Endothelial cell of umbilical vein (primary cell): Measurements from ENCODE around the gene CCDC12. TPM values are rescaled to one million over a fixed set of nuclear protein-coding genes. Genes with fewer than 3 reads are reported as not detected.

Source experiments
- BruUV-seq: library from RNA; stranded (reverse); fragments of 400-500 nt; replicated peaks from 2 replicates; lab custom pipeline; 2021; lab: Mats Ljungman, UMichigan
- CTCF ChIA-PET: fragments of 300-600, 350-600 bp; sonication (Branson Sonifier 250); formaldehyde crosslinking; loops from one replicate; lab custom pipeline; 2021; ENCODE audit warnings: antibody characterized with exemption, inconsistent platforms; lab: Charles Lee
- POLR2A ChIA-PET: fragments of 300-600, 350-600 bp; sonication (Branson Sonifier 250); formaldehyde crosslinking; loops from one replicate; lab custom pipeline; 2021; ENCODE audit warnings: antibody characterized with exemption, inconsistent platforms; lab: Charles Lee
- DNase-seq: peaks from one replicate; pipeline ENCODE4 v3.0.0-alpha.2; 2011; ENCODE audit warnings: low read depth, low spot score
- FAIRE-seq: peaks from 2 replicates; lab custom pipeline; 2011; peaks lifted over from hg19 to GRCh38; lab: Jason Lieb, UNC
- H2AFZ ChIP-seq: 2 replicates; pipeline ENCODE4 v1.6.0; 2012; ENCODE audit warnings: low read depth, low read length, control low read depth, inconsistent platforms
- H3K27ac ChIP-seq: 2 replicates; pipeline ENCODE4 v1.5.1; 2011; ENCODE audit warnings: low read depth, mild to moderate bottlenecking, control low read depth, low read length, moderate library complexity; ENCODE audit not compliant: insufficient read depth
- H3K27me3 ChIP-seq, 2 experiments: 2 replicates each; pipeline versions ENCODE4 v1.6.0 to v1.6.1; 2011; ENCODE audit warnings: low read length in 2 of 2, mixed read lengths in 1 of 2; ENCODE audit not compliant: control insufficient read depth in 2 of 2, insufficient read depth in 2 of 2
- H3K36me3 ChIP-seq, 2 experiments: 2 replicates in 1 of 2; 3 replicates in 1 of 2; pipeline ENCODE4 v1.5.1; 2011; ENCODE audit warnings: low read length in 2 of 2, mild to moderate bottlenecking in 1 of 2, moderate library complexity in 1 of 2; ENCODE audit not compliant: control insufficient read depth in 2 of 2, insufficient read depth in 2 of 2; ENCODE audit errors: extremely low read depth in 1 of 2
- H3K4me1 ChIP-seq: 3 replicates; pipeline ENCODE4 v1.5.1; 2011; ENCODE audit warnings: mild to moderate bottlenecking, low read length; ENCODE audit not compliant: control insufficient read depth, insufficient read depth; ENCODE audit errors: extremely low read depth
- H3K4me2 ChIP-seq: 2 replicates; pipeline ENCODE4 v1.6.1; 2011; ENCODE audit warnings: low read length, control low read depth, mixed read lengths; ENCODE audit not compliant: insufficient read depth
- H3K4me3 ChIP-seq, 3 experiments: fragments of 200-600 bp in 1 of 3; sonication (generic), shearing (Covaris generic) in 1 of 3; replicated peaks in 1 of 3; 2 replicates each; pipeline ENCODE4 v1.5.1; 2011 to 2016; ENCODE audit warnings: control low read depth in 3 of 3, low read length in 3 of 3, mild to moderate bottlenecking in 2 of 3, inconsistent platforms in 1 of 3, low read depth in 1 of 3, moderate library complexity in 1 of 3; ENCODE audit not compliant: insufficient read depth in 1 of 3
- H3K79me2 ChIP-seq: 2 replicates; pipeline ENCODE4 v1.6.0; 2012; ENCODE audit warnings: low read length, inconsistent platforms; ENCODE audit not compliant: control insufficient read depth, insufficient read depth
- H3K9ac ChIP-seq: replicated peaks from 2 replicates; pipeline ENCODE3; 2011; ENCODE audit warnings: low read length, control low read depth; ENCODE audit not compliant: insufficient read depth; ENCODE audit errors: extremely low read depth
- H3K9me1 ChIP-seq: replicated peaks from 3 replicates; pipeline ENCODE4 v1.6.0; 2011; ENCODE audit warnings: mild to moderate bottlenecking, low read length; ENCODE audit not compliant: control insufficient read depth, insufficient read depth; ENCODE audit errors: extremely low read depth
- H3K9me3 ChIP-seq: replicated peaks from 2 replicates; pipeline ENCODE4 v1.5.1; 2012; ENCODE audit warnings: low read length, inconsistent platforms; ENCODE audit not compliant: control insufficient read depth, insufficient read depth
- H4K20me1 ChIP-seq: replicated peaks from 2 replicates; pipeline ENCODE3; 2011; ENCODE audit warnings: mild to moderate bottlenecking, low read length; ENCODE audit not compliant: control insufficient read depth, insufficient read depth; ENCODE audit errors: extremely low read depth
- CTCF ChIP-seq, 2 donors: IDR thresholded peaks; 1 replicate in 1 of 2; 2 replicates in 1 of 2; pipeline ENCODE4 v1.5.1; 2011; ENCODE audit warnings: low read length in 2 of 2, mild to moderate bottlenecking in 2 of 2, moderate library complexity in 2 of 2, control low read depth in 1 of 2, inconsistent platforms in 1 of 2, low read depth in 1 of 2; ENCODE audit not compliant: insufficient read depth in 1 of 2; ENCODE audit errors: extremely low read depth in 1 of 2
- EZH2 ChIP-seq: IDR thresholded peaks from 2 replicates; pipeline ENCODE4 v1.6.1; 2012; ENCODE audit warnings: borderline replicate concordance, low read depth, mild to moderate bottlenecking, moderate library complexity, low read length, inconsistent platforms; ENCODE audit not compliant: severe bottlenecking
- FOS ChIP-seq: IDR thresholded peaks from 2 replicates; pipeline ENCODE4 v1.6.1; 2011; ENCODE audit warnings: mild to moderate bottlenecking, low read length, moderate library complexity, borderline replicate concordance; ENCODE audit not compliant: insufficient read depth
- GATA2 ChIP-seq: IDR thresholded peaks from 2 replicates; pipeline ENCODE4 v1.7.0; 2011; ENCODE audit warnings: low read depth, mild to moderate bottlenecking, moderate library complexity, mixed read lengths, low read length; ENCODE audit not compliant: insufficient read length, insufficient read depth
- JUN ChIP-seq: IDR thresholded peaks from 2 replicates; pipeline ENCODE4 v1.6.1; 2011; ENCODE audit warnings: borderline replicate concordance, low read depth; ENCODE audit not compliant: insufficient read length, insufficient read depth
- MAX ChIP-seq: IDR thresholded peaks from 2 replicates; pipeline ENCODE4 v1.6.1; 2011; ENCODE audit not compliant: insufficient read depth, insufficient read length
- MYC ChIP-seq: IDR thresholded peaks from one replicate; pipeline ENCODE4 v1.6.1; 2011; ENCODE audit warnings: mild to moderate bottlenecking, low read depth, low read length
- POLR2A ChIP-seq: IDR thresholded peaks from 2 replicates; pipeline ENCODE4 v1.6.1; 2012; ENCODE audit warnings: low read depth, mild to moderate bottlenecking, control low read depth, low read length
- POLR2AphosphoS5 ChIP-seq: IDR thresholded peaks from 2 replicates; pipeline ENCODE4 v1.6.1; 2012; ENCODE audit warnings: low read depth, mild to moderate bottlenecking, control low read depth, low read length, moderate library complexity; ENCODE audit not compliant: insufficient read depth
- dilution Hi-C: fragments of 300-500 bp; cut with MboI; formaldehyde crosslinking; loops from one replicate; pipeline ENCODE4 v1.15.0; 2019; ENCODE audit warnings: low sequenced_read_pairs; ENCODE audit not compliant: extremely low pct_ligation_motif_present
- intact Hi-C: fragments of 100-400 bp; cut with micrococcal nuclease; formaldehyde crosslinking; loops from one replicate; pipeline ENCODE4 v1.10.0; 2022
- polyA plus RNA-seq, 4 experiments: library from polyadenylated mRNA; depleted of rRNA in 3 of 4; stranded (reverse) in 3 of 4; unstranded in 1 of 4; fragments of >200 nt; gene quantifications; 2 replicates each; pipeline versions ENCODE4 v1.2.1 to v1.2.3, GENCODE V29; 2011 to 2012; ENCODE audit warnings: missing spikeins in 1 of 4
- total RNA-seq: library from RNA; stranded (reverse); gene quantifications from 2 replicates; pipeline ENCODE4 v1.2.3, GENCODE V29; 2021

The CCDC12 gene
- total and polyA plus RNA-seq, 2 donors (not counting 3 experiments of a cell fraction or from before 2014, with no cell fraction given) = 35.1 to 50.5 TPM

GRCh38 chr3:47007001-47007400 lies 30.5 kb upstream of the CCDC12 start:
- no peaks in the 10 kb centered on the region for H3K9me3 ChIP-seq
- peaks cover 6% of the 10 kb centered on the region for H3K4me1 ChIP-seq
- intact Hi-C loops (no loop called here), dilution Hi-C loops (no loop called here)
- no peak for DNase-seq
- no peak for FAIRE-seq
- ChIA-PET CTCF (interaction anchor here (1.1 kb wide), 1 partner anchor 10 kb away, joined by 3 read pairs; no protein-coding TSS in a partner anchor), POLR2A (no interaction called here)
- H3K27me3 ChIP-seq = no peaks in the 10 kb centered on the region
- no peaks in the 10 kb centered on the region for H4K20me1 ChIP-seq
- H3K4me2 ChIP-seq = no peak overlapping the region
- H3K36me3 ChIP-seq = peaks cover 0 to 33% of the 10 kb centered on the region in 2 experiments
- H2AFZ ChIP-seq = no peak overlapping the region
- no peaks in the 10 kb centered on the region for H3K9me1 ChIP-seq
- H3K4me3 ChIP-seq = no peak overlapping the region
- H3K27ac ChIP-seq = no peak overlapping the region
- TF ChIP-seq JUN = no peak
- no peak for TF ChIP-seq GATA2
- TF ChIP-seq MYC = no peak
- no peak for TF ChIP-seq FOS
- no peak for TF ChIP-seq POLR2AphosphoS5
- no peak for TF ChIP-seq MAX
- TF ChIP-seq POLR2A = no peak
- TF ChIP-seq EZH2 = no peak
- TF ChIP-seq CTCF (IDR thresholded peaks at IDR 0.05; ENCODE audit: extremely low read depth in 1 of 2, insufficient read depth in 1 of 2, low read depth in 1 of 2, low read length in 2 of 2) = no peak
- no peak overlapping the region for H3K9ac ChIP-seq
- BruUV-seq = no TSS peak
- no peaks in the 10 kb centered on the region for H3K79me2 ChIP-seq
